Heart left ventricle (tissue), 16 donors: ENCODE results near the gene CACNB1. TPM values are rescaled to one million over a fixed set of nuclear protein-coding genes. Genes with fewer than 3 reads are reported as not detected.

ENCODE experiments used
- ATAC-seq, 4 donors: fragments of 200-7000 bp; cut with Tn5 transposase; one replicate each; pipeline ENCODE4 v1.9.1; 2020 to 2022; ENCODE audit warnings: moderate library complexity in 4 of 4, mild to moderate bottlenecking in 3 of 4, moderate number of reproducible peaks in 1 of 4
- DNase-seq, 5 donors: peaks; one replicate each; pipeline ENCODE4 v3.0.0-alpha.2; 2020
- H3K27ac ChIP-seq, 12 donors: fragments of 200-600 bp; sonication (generic) in 4 of 12; one replicate each; pipeline versions ENCODE4 v1.5.0 to v1.8.0; 2016 to 2022; ENCODE audit warnings: mild to moderate bottlenecking in 2 of 12
- H3K27me3 ChIP-seq, 9 donors: fragments of 200-600 bp; sonication (generic) in 2 of 9; one replicate each; pipeline versions ENCODE4 v1.5.1 to v1.8.0; 2016 to 2022; ENCODE audit warnings: mild to moderate bottlenecking in 3 of 9
- H3K36me3 ChIP-seq, 9 donors: fragments of 200-600 bp; sonication (generic) in 2 of 9; one replicate each; pipeline versions ENCODE4 v1.5.0 to v1.8.0; 2018 to 2022; ENCODE audit warnings: mild to moderate bottlenecking in 2 of 9
- H3K4me1 ChIP-seq, 12 donors: fragments of 200-600 bp; sonication (generic) in 4 of 12; one replicate each; pipeline versions ENCODE4 v1.5.0 to v1.8.0; 2016 to 2022; ENCODE audit warnings: mild to moderate bottlenecking in 3 of 12
- H3K4me3 ChIP-seq, 12 donors: fragments of 200-600 bp; sonication (generic) in 4 of 12; one replicate each; pipeline versions ENCODE4 v1.5.0 to v1.8.0; 2017 to 2022; ENCODE audit warnings: mild to moderate bottlenecking in 9 of 12, moderate library complexity in 4 of 12
- H3K9me3 ChIP-seq, 12 donors: fragments of 200-600 bp; sonication (generic) in 4 of 12; one replicate each; pipeline versions ENCODE4 v1.5.0 to v1.8.0; 2016 to 2022; ENCODE audit warnings: mild to moderate bottlenecking in 1 of 12
- CTCF ChIP-seq, 12 donors: fragments of 200-600 bp; sonication (generic) in 4 of 12; IDR thresholded peaks; one replicate each; pipeline versions ENCODE4 v1.5.0 to v1.8.0; 2018 to 2022; ENCODE audit warnings: antibody characterized with exemption in 12 of 12, mild to moderate bottlenecking in 5 of 12
- POLR2A ChIP-seq, 2 donors: fragments of 450-650 bp; IDR thresholded peaks; one replicate each; pipeline ENCODE4 v1.6.1; 2017; ENCODE audit warnings: antibody characterized with exemption in 2 of 2, mild to moderate bottlenecking in 2 of 2, moderate library complexity in 2 of 2
- WGBS, 4 donors: extraction: QIAGEN DNeasy Blood & Tissue Kit in 2 of 4; methylation state at CpG; one replicate each; pipeline versions ENCODE4 v1.1.5 to v1.1.7; 2013 to 2018; 5-methylcytosine and 5-hydroxymethylcytosine counted together
- intact Hi-C, 10 donors: fragments of 100-400 bp; cut with DNase I; formaldehyde crosslinking; loops; one replicate each; pipeline versions ENCODE4 v1.11.1 to v1.14.2; 2022
- polyA plus RNA-seq, 2 donors: library from polyadenylated mRNA; stranded (reverse); fragments of 200-250 nt; gene quantifications; one replicate each; pipeline ENCODE4 v1.2.3, GENCODE V29; 2013
- total RNA-seq, 9 donors: library from RNA; depleted of rRNA in 2 of 9; stranded (reverse); fragments of >200 nt in 2 of 9; fragmentation: NEBNext Ultra II Directional in 3 of 9; extraction: Animal tissue kit (Norgen Biotek cat#: 25700) in 3 of 9; gene quantifications; one replicate each; pipeline versions ENCODE4 v1.1.0 to v1.2.4, GENCODE V29; 2016 to 2023
- donor health status: ischemic (EF 13 %, LVEDD 7.1; RV severe dilation, severe dysfunction).
- donor health status: healthy with polysubstance abuse.
- donor health status: DM: no; HTN: yes; CAD: no.
- donor health status: DM: no; HTN: no; CAD: no.
- donor health status: ischemic (EF 25% LVEDD 6.9; RV normal size, moderate dysfunction).
- donor health status: ischemic (EF 25% LVEDD 5.7; RV mildly dilated, moderate dysfunction).
- donor health status: healthy.
- donor health status: DM: yes; HTN: yes; CAD: no.
- donor health status: ischemic (EF 35%, LVEDD 5.7; RV mildly dilated, moderate dysfunction).
- donor health status: nonischemic (EF 11% LVEDD 7.7; RV severe dilation, severe dysfunction).
- donor health status: DM: yes; HTN: yes; CAD: no.
- donor health status: PGD.
- donor health status: ischemic (EF 29% LVEDD 5.4; RV normal size, mild dysfunction).
- donor health status: nonischemic (EF 23%, LVEDD 6.1; RV moderate dilation, normal function).

CACNB1 gene
- total and polyA plus RNA-seq, 11 donors, result 4.3 to 14.3 (median 7.1) TPM

DNA sequence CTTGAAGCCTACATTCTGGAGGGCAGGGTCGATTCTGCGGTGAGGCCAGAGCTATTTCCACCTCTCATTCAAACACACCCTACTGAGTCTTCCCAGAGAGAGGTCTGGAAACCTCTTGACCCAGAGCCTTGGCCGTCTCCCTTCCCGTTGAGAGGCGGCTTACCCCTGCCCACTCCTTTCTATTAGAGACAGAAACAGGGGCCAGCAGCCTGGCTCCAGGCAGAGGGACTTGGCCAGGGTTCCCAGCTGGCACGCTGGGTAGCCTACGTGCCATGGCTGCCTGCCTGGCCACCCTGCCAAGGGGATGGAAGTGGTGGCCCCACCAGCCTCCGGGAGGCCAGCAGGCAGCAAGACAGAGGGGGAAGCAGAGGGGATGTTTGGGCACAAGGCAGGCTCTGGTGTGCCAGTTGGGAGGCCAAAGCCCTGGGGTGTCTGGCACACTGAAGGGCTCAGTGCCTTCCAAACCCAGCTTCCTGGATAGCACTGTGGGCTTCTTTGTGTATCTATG is 22.2 kb upstream of the CACNB1 start:
- 34 to 49% (median 42%) methylated on average over 6 to 8 of the region's 8 CpGs for WGBS, 4 donors
- peak; percentile 68 to 87 (median 70) for ATAC-seq
- intact Hi-C loops, result no loop called here
- no peak for TF ChIP-seq CTCF (IDR thresholded peaks at IDR 0.05)
- TF ChIP-seq POLR2A (IDR thresholded peaks at IDR 0.05), result no peak
- DNase-seq, result peak in 2 of 5 donors; percentile 46 to 74
- no peaks in the 10 kb centered on the region for H3K9me3 ChIP-seq
- H3K4me3 ChIP-seq, result no peak overlapping the region
- no peaks in the 10 kb centered on the region for H3K36me3 ChIP-seq
- peaks cover 0 to 10% (median under 1%) of the 10 kb centered on the region in 12 donors for H3K4me1 ChIP-seq
- H3K27me3 ChIP-seq, result peaks cover 0 to 19% (median 1%) of the 10 kb centered on the region in 9 donors
- H3K27ac ChIP-seq, result peak overlapping the region in 6 of 12 donors; percentile 18 to 53 (median 30)

DNA sequence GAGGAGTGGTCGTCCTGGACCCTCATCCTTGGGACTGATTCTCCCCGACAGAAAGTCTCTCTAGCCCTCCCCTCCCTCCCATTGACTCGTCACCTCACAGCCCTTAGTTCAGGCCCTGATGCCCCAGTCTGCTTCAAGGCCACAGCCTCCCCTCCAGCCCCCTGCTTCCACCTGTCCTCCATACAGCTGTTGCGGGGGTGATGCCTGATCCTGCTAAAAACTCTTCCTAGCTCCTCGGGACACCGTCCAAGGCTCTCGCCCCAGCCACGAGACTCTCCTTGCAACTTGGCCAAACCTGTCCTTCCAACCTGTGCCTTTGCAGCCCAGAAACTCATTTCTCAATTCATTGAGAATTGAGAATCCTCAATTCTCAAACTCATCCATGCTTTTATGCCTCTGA is 21.4 kb upstream of the CACNB1 start:
- H3K27me3 ChIP-seq, result peaks cover 0 to 11% (median 0%) of the 10 kb centered on the region in 9 donors
- intact Hi-C loops, result no loop called here
- H3K4me3 ChIP-seq, result no peak overlapping the region
- H3K9me3 ChIP-seq, result no peaks in the 10 kb centered on the region
- peaks cover 0 to 7% (median 0%) of the 10 kb centered on the region in 12 donors for H3K4me1 ChIP-seq
- WGBS, 4 donors, result 69 to 77% (median 72%) methylated on average over 8 of the region's 8 CpGs
- no peaks in the 10 kb centered on the region for H3K36me3 ChIP-seq
- H3K27ac ChIP-seq, result no peak overlapping the region
- DNase-seq, result no peak
- TF ChIP-seq CTCF (IDR thresholded peaks at IDR 0.05), result no peak
- no peak for TF ChIP-seq POLR2A (IDR thresholded peaks at IDR 0.05)
- no peak for ATAC-seq

- ATAC-seq (no peak), DNase-seq (no peak)
- peaks cover 0 to 8% (median 0%) of the 10 kb centered on the region in 12 donors for H3K4me1 ChIP-seq
These were observed 20.4 kb upstream of the CACNB1 start for GRCh38 chr17:39217734-39218369.

More at GRCh38 chr17:39217734-39218369, 20.4 kb upstream of the CACNB1 start:
- no peak overlapping the region for H3K4me3 ChIP-seq
- H3K36me3 ChIP-seq, result no peaks in the 10 kb centered on the region
- intact Hi-C loops, result no loop called here
- peaks cover 0 to 5% (median 0%) of the 10 kb centered on the region in 9 donors for H3K27me3 ChIP-seq
- WGBS, 4 donors, result 25 to 40% (median 30%) methylated on average over 22 to 24 of the region's 24 CpGs
- TF ChIP-seq CTCF (IDR thresholded peaks at IDR 0.05) (no peak), POLR2A (IDR thresholded peaks at IDR 0.05) (no peak)
- no peak overlapping the region for H3K27ac ChIP-seq
- H3K9me3 ChIP-seq, result no peaks in the 10 kb centered on the region
